VCaP (cell line): ENCODE results near the gene COX17.

ENCODE experiments used
- H3K27ac ChIP-seq: fragments of 450-650 bp; 2 replicates; pipeline ENCODE4 v1.5.1; 2017
- CTCF ChIP-seq: fragments of 450-650 bp; conservative IDR thresholded peaks from 2 replicates; pipeline ENCODE4 v1.5.1; 2017; ENCODE audit warnings: mild to moderate bottlenecking, moderate library complexity

COX17 gene

GRCh38 chr3:119676771-119677640 is at the start of gene COX17:
TSS of gene COX17 (minus strand) at chr3:119677406. CDS start at chr3:119677310, 96 bp downstream.
- peak within 1 kb of the TSS; percentile 81 for H3K27ac ChIP-seq
- no peak for TF ChIP-seq CTCF

- TF ChIP-seq CTCF, result no peak
- no peak overlapping the region for H3K27ac ChIP-seq
These were observed 49.7 kb upstream of the COX17 start for GRCh38 chr3:119726909-119727308.

GRCh38 chr3:119723022-119723421 is 45.8 kb upstream of the COX17 start:
- H3K27ac ChIP-seq, result no peak overlapping the region
- no peak for TF ChIP-seq CTCF

- H3K27ac ChIP-seq, result peak overlapping the region; percentile 71
- no peak for TF ChIP-seq CTCF
These were observed 40.3 kb upstream of the COX17 start for GRCh38 chr3:119717520-119717919.

GRCh38 chr3:119716998-119717397 is 39.8 kb upstream of the COX17 start:
- no peak for TF ChIP-seq CTCF
- H3K27ac ChIP-seq, result peak overlapping the region; percentile 71

GRCh38 chr3:119715105-119715504 is 37.9 kb upstream of the COX17 start:
- peak overlapping the region; percentile 71 for H3K27ac ChIP-seq
- TF ChIP-seq CTCF, result no peak

- TF ChIP-seq CTCF, result no peak
These were observed 26.8 kb upstream of the COX17 start for GRCh38 chr3:119703820-119704531.

More at GRCh38 chr3:119703820-119704531, 26.8 kb upstream of the COX17 start:
- no peak overlapping the region for H3K27ac ChIP-seq
